Stimulated activated CD8-positive, alpha-beta memory T cell treated with anti-CD3 and anti-CD28 coated beads, Interleukin-4, amount 100 ng/mL, for 4 hours (primary cell): ENCODE data around the gene MINK1.
"Not testable (repeated sequence)": the region's sequence is repeated elsewhere in the genome, so short reads cannot be mapped to it uniquely, and the experiment has no call there.

Source experiments
- DNase-seq, 2 donors: peaks; one replicate each; pipeline ENCODE4 v3.0.0-alpha.2; 2020; ENCODE audit warnings: low read depth in 2 of 2, low spot score in 1 of 2

Gene MINK1

DNA sequence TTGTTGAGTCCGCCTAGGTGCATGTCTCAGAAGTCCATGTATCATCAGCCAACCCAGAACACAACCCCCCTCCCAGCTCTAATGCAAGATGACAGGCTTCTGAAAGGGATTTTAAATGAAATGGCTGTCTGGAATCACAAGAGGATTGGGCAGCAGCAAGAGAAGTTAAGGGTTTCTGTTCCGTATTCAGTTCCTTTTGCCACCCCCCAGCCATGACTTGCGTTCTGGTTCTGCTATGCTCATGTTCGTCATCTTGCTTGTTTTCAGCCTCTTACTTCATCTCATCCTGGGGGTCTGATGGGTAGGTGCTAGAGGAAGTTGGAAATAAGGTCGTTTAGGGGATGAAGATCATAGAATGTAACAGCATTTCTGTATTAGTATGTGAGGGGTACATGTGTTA, 12.0 kb downstream of the MINK1 start:
- DNase-seq, result no peak

DNA sequence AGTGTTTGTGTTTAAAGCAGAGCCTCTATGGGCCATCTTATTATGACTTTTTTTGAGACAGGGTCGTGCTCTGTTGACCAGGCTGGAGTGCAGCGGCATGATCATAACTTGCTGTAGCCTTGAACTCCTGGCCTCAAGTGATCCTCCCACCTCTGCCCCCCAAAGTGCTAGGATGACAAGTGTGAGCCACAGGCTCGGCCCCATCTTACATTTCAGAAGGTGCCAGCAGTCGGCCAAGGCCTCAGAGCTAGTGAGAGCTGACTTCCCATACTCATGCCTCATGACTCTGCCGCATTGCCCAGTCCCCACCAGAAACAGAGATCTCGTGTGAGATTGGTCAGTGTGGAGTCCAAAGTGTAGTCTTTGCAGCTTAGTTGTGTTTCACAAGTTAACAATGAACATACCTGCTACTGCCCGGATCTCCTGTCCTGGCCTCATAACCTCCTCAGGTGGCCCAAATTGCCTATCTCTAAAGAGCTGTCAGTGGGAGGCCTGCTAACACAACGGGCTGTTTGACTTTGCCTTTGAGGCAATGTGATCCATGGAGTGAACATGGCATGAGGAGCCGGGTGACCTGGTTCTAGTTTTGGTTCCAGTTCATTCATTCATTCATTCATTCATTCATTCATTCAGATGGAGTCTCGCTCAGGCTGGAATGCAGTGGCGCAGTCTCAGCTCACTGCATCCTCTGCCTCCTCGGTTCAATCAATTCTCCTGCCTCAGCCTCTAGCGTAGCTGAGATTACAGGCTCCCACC, 13.7 kb downstream of the MINK1 start:
- DNase-seq, result no peak

DNA sequence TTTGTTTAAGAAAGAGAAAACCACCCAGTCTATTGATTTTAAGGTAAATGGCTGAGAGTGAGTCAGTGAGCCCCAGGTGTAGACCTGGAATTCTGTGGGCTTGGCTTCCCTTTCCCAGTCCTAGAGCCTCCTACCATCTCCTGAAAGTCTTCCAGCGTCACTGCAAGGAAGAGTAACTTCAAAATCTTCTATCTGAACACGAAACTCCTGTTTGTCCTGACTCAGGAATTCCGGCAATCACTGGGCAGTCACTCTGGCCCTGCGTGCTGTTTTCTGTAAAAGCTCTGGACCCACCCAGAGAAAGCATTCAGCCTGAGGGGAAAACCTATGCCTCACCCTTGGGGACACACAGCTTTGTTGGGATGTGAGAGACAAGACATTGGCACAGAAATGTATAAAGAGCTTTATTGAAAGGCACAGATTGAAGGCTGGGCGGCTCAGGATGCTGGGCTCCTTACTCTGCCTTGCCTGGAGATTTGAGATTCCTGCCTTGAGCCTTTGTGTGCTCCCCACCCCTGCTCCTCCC, 15.9 kb downstream of the MINK1 start:
- DNase-seq, result no peak

DNA sequence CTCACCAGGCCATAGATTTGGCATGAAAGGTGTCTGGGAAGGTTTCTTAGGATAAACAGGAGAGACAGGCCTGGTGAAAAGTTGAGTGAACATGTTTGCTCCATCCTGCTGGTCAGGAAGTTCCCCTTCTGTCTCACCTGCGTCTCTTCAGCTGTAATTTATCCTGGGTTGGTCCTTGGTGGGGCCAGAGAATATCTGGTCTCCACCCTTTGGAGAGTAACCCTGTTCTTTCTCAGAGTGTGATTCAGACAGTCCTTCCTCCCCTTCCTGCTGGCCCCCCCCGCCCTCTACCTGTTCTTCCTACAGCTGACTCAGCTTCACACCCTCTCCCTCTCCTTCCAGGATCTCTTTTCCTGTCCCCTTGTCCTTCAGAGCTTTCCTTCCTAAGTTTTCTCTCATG, 17.1 kb downstream of the MINK1 start:
- no peak for DNase-seq

- DNase-seq, result no peak
These were observed 17.9 kb downstream of the MINK1 start for GRCh38 chr17:4851084-4851483.

DNA sequence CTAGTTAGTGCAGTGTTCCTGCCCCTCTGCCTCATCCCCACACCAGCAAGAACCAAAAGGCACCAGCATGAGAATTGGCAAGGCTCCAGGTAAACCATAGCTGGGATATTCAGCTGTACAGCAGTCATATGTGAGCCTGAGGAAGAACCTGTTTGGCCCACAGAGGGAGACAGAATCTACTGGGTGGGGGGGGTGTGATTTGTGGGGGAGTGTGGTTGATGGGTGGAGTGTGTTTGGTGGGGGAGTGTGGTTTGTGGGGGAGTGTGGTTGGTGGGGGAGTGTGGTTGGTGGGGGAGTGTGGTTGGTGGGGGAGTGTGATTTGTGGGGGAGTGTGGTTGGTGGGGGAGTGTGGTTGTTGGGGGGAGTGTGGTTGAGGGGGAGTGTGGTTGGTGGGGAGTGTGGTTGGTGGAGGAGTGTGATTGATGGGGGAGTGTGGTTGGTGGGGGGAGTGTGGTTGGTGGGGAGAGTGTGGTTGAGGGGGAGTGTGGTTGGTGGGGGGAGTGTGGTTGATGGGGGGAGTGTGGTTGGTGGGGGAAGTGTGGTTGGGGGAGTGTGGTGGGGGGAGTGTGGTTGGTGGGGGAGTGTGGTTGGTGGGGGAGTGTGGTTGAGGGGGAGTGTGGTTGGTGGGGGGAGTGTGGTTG, 19.5 kb downstream of the MINK1 start:
- DNase-seq, result no peak

DNA sequence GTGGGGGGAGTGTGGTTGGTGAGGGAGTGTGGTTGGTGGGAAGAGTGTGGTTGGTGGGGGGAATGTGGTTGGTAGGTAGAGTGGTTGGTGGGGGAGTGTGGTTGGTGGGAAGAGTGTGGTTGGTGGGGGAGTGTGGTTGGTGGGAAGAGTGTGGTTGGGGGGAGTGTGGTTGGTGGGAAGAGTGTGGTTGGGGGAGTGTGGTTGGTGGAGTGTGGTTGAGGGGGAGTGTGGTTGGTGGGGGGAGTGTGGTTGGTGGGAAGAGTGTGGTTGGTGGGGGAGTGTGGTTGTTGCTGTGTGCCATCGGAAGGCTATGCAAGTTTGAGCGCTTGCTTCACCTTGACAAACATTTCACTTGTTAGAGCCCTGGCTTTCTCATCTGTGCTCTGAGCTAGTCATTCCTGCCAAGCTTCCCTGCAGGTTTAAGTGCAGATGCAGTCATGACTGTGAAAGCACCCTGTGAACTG, 20.1 kb downstream of the MINK1 start:
- no peak for DNase-seq

DNA sequence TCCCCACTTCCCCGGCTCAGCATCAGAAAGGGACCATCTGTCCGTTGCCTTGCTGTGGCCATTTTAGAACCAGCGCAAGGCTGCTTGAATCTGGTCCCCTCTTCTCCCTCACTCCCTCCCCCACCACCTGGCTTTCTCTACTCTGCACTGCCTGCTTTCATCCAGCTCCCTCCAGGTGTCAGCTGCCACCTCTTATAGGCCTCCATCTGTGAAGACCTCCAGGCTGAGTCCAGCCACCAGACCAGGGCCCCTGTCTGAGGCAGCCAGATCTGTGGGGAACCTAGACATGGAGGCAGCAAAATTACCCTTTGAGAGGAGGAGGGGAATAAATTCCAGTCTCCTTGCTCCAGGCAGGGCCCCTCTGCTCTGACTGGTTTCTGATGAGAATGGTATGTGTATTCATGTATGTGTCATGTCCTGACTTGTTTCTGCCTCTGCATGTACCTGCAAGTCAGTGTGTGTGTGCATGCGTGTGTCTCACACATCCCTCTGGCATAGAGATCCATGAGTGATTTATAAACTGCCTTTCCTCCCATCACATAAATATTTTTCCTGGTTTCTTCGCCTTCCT, 21.1 kb downstream of the MINK1 start:
- DNase-seq, result no peak

DNA sequence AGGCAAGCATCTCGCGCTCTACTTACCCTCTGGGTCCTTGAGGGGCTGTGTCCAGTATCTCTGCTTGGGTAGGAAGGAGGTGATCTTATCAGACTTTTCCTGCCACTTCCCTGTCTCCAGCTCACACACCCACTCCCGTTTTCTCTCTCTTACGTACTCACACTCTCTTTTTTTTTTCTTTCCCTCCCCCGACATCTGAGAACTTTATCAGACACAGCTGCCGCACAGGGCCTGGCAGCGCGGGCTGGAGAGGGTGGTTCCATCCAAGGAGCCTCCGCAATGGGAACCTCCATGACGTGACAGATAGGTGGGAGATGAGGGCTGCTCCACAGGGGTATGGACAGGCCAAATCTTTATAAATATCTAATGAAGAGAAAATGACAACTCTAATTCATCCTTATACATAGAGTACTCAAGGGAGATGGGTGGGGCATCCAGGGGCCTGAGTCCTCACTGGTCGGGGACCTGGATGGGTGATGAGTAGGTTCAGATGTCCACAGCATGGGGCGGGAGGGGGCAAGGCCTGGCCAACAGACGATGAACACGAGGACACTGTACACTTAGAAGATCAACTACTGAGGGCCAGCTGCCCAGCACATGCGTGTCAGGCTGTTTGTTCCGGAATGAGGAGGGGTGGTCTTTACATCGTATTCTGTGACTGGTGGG, 23.3 kb downstream of the MINK1 start:
- DNase-seq, result no peak

DNA sequence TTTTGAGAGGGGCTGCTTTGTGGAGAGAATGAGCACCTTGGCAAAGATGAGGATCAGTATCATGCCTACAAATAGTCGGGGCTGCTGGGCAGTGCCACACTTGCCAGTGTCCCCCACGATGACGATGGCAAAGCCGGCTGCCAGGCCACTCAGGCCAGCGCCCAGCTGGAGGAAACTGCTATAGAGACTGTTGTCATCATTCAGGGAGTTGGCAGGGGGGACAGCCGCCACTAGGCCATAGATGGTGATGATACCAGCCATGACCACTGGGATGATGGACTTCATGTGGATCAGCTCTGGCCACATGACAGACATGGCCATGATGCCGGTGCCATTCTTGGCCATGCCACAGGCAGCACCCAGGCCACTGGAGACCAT, 23.8 kb downstream of the MINK1 start:
- DNase-seq, result no peak

DNA sequence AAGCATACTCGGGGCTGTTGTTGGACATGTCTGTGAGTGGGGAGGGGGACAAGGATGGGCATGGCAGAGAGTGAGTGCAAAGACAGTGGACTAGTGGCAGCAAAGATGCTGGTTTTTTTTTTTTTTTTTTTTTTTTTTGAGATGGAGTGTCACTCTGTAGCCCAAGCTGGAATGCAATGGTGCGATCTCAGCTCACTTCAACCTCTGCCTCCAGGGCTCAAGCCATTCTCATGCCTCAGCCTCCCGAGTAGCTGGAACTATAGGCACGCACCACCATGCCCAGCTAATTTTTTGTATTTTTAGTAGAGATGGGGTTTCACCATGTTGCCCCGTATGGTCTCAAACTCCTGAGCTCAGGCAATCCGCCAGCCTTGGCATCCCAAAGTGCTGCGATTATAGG, 24.2 kb downstream of the MINK1 start:
- DNase-seq, result not testable (repeated sequence)

DNA sequence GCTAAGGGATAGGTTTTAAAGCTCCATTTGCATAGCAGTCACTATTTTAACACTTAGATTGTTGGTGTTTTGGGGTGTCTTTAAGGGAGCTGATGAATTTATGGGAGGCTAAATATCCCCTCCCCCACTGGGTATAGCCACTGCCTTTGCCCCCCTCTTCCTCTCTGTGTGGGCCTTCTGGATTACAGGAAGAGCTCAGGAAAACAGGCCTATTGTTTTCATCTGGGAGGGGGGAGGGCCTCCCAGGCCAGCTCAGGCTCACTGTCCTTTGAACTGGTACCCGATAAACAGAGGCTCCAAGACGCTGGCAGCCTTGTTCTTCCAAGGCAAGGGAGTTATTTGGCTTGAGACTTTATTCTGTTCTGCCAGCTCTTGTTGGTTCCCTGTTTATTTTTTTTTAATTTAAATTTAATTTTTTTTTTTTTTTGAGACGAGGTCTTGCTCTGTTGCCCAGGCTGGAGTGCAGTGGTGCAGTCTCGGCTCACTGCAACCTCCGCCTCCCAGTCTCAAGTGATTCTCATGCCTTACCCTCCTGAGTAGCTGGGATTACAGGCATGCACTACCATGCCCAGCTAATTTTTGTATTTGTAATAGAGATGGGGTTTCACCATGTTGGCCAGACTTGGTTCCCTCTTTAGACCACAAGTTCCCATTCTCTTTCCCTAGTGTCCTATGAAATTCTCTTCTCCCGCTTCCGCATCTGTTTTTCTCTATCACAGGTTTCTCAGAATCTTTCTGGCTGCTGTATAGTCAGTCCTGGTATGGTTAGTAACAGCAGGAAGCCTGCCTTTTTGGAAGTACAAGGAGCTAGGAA, 25.1 kb downstream of the MINK1 start:
- no peak for DNase-seq

DNA sequence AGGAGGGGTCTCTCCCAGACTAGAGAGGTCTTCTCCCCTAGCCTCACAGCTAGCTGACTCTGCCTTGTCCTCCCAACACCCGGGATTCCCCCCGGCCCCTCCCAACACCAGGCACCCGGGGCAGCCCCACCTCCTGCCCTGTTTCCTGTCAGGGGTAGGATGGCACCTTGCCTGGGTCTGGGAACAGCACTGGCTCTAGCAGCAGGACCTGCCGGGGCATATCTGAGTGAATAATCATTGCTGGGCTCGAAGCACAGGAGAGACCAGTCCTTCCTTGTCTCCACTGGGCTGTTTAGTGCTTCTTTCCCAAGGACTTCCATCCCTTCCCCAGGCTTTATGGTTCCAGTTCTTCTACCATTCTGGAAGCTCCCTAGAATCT, 25.7 kb downstream of the MINK1 start:
- DNase-seq, result no peak

- DNase-seq, result no peak
These were observed 26.9 kb downstream of the MINK1 start for GRCh38 chr17:4859816-4860625.

DNA sequence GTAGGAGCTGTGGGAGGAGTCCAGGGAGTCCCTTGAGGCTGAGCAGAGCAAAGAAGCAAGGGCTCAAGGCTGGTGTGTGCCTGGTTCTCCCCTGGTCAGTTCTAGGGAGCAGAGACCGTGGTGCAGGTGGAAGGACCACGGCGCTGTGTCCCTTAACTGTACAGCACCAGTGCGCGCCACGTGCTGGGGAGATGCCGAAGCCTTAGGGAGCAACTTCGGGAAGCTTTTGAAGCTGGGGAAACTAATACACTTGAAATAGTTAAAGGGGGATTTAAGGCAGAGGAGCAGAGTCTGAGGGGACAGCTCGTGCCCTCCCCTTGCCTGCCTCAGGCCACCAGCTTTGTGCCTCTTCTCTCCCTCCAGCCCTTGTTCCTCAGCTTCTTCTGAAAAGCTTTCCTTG, 27.5 kb downstream of the MINK1 start:
- no peak for DNase-seq

GRCh38 chr17:4861052-4861451, 27.9 kb downstream of the MINK1 start:
- no peak for DNase-seq

GRCh38 chr17:4862720-4863119, 29.6 kb downstream of the MINK1 start:
- DNase-seq, result no peak

DNA sequence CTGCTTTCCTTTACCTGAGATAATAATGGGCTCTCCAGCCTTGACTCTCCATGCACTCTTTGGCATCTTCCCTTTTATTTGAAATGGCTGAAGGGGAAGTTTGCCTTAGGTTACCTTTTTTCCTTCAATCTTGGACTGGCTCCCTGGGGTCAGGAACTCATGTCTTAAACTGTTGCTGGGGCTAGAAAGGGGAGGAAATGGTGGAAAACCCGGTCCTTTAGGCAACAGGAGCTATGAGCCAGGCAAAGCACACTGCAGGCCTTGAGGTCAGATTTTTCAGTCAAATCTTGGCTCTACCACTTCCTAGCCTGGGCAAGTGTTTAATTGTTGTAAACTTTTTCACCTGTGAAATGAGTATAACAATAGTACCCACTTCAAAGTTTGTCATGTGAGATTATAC, 30.2 kb downstream of the MINK1 start:
- DNase-seq, result no peak

GRCh38 chr17:4867535-4867934, 34.4 kb downstream of the MINK1 start:
- not testable (repeated sequence) for DNase-seq
